Measurements from ENCODE around the gene SLC27A2.
"Not testable (repeated sequence)": the region's sequence is repeated elsewhere in the genome, so short reads cannot be mapped to it uniquely, and the experiment has no call there.

SLC27A2 gene

GRCh38 chr15:50166216-50166615, 15.8 kb upstream of the SLC27A2 start:
- no peak overlapping the region for H3K27ac ChIP-seq
- TF ChIP-seq CTCF (conservative IDR thresholded peaks at IDR 0.05), result no peak

- no peak overlapping the region for H3K27ac ChIP-seq
- no peak for TF ChIP-seq CTCF (conservative IDR thresholded peaks at IDR 0.05)
Measured at GRCh38 chr15:50167110-50167509, 14.9 kb upstream of the SLC27A2 start.

GRCh38 chr15:50168379-50168778, 13.6 kb upstream of the SLC27A2 start:
- no peak for TF ChIP-seq CTCF (conservative IDR thresholded peaks at IDR 0.05)
- H3K27ac ChIP-seq, result no peak overlapping the region

- no peak overlapping the region for H3K27ac ChIP-seq
- TF ChIP-seq CTCF (conservative IDR thresholded peaks at IDR 0.05), result no peak
Measured at GRCh38 chr15:50168783-50169411, 13.1 kb upstream of the SLC27A2 start.

- not testable (repeated sequence) for H3K27ac ChIP-seq
Measured at GRCh38 chr15:50172360-50172895, 9.6 kb upstream of the SLC27A2 start.

GRCh38 chr15:50176869-50177268, 5.1 kb upstream of the SLC27A2 start:
- H3K27ac ChIP-seq, result no peak overlapping the region
- no peak for TF ChIP-seq CTCF (conservative IDR thresholded peaks at IDR 0.05)

GRCh38 chr15:50180091-50180490, 1.9 kb upstream of the SLC27A2 start:
- no peak overlapping the region for H3K27ac ChIP-seq

More at GRCh38 chr15:50180091-50180490, 1.9 kb upstream of the SLC27A2 start:
- TF ChIP-seq CTCF (conservative IDR thresholded peaks at IDR 0.05), result no peak

Data from VCaP (cell line).